ENCODE results near the gene SNHG17. TPM values are rescaled to one million over a fixed set of nuclear protein-coding genes. Genes with fewer than 3 reads are reported as not detected.

The SNHG17 gene
- total and polyA plus RNA-seq, 9 of the 15 experiments (the other 6 are each of a cell fraction or from before 2014, with no cell fraction given), result 29.8 to 106 (median 57.7) TPM

DNA sequence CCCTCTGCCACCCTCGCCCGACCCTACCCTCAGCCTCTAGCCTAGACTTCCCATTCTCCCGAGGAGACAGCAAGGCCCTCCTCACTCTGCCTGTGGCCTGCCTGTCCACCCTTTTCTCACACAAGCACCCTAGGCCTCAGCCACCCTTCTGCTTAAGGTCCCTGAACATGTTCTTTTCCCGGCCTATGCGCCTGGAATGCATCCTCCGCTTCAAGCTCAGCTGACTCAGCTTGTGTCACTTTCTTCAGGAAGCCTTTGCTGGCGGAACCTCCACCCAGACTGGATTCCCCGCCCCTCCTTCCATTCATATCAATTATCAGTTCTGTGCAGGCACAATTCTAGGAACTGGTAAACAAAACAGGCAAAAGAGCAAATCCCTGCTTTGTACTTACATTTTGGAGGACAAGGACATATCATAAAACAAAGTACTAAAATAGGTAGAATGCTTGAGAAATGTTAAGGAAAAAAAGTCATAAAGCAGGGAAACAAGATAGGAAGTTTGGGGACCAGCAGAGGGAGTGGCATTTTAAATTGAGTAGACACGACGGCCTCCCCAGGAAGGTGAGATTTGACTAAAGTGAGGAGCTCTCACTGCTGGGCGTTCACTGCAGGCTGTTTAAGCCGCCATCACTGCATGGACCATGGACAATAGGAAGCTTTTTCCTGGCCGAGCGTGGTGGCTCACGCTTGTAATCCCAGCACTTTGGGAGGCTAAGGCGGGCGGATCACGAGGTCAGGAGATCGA is 17.9 kb upstream of the SNHG17 start (continued):
- TF ChIP-seq HNRNPK (IDR thresholded peaks at IDR 0.05; ENCODE audit: low read depth, low read length, poor library complexity, severe bottlenecking) (no peak), RBM25 (IDR thresholded peaks at IDR 0.05; ENCODE audit: low read depth, low read length, severe bottlenecking) (no peak), ZNF140 (CRISPR knock-in tag; IDR thresholded peaks at IDR 0.05) (no peak), TCF3 (CRISPR knock-in tag; IDR thresholded peaks at IDR 0.05) (peak; percentile 95), ZKSCAN3 (CRISPR knock-in tag; IDR thresholded peaks at IDR 0.05) (no peak), HSF4 (CRISPR knock-in tag; IDR thresholded peaks at IDR 0.05; ENCODE audit: borderline replicate concordance) (no peak), TCF7L2 (IDR thresholded peaks at IDR 0.05; ENCODE audit: low read depth, low read length) (no peak), GTF2E2 (tag; IDR thresholded peaks at IDR 0.05) (no peak), ZNF785 (CRISPR knock-in tag; IDR thresholded peaks at IDR 0.05) (no peak), LCOR (CRISPR knock-in tag; IDR thresholded peaks at IDR 0.05) (0 out of 2 replicates have a peak, but pooled peaks have one; percentile 66), FOXA3 (CRISPR knock-in tag; conservative IDR thresholded peaks at IDR 0.05 in 1 of 2, IDR thresholded peaks at IDR 0.05 in 1 of 2) (0 out of 4 replicates have a peak, but pooled peaks of 1 of the 2 experiments have one; percentile 18), NEUROD1 (IDR thresholded peaks at IDR 0.05; ENCODE audit: borderline replicate concordance, low read depth, low read length, partially characterized antibody) (no peak), ETV1 (tag; conservative IDR thresholded peaks at IDR 0.05; ENCODE audit: low read depth) (no peak), SMARCA5 (IDR thresholded peaks at IDR 0.05) (no peak), ZNF75A (CRISPR knock-in tag; IDR thresholded peaks at IDR 0.05) (no peak), ZNF24 (IDR thresholded peaks at IDR 0.05) (no peak), ZNF124 (CRISPR knock-in tag; IDR thresholded peaks at IDR 0.05) (no peak), RBM22 (IDR thresholded peaks at IDR 0.05; ENCODE audit: low read depth, low read length, poor library complexity, severe bottlenecking) (no peak), MTA2 (IDR thresholded peaks at IDR 0.05; ENCODE audit: low read depth) (peak; percentile 83), RBFOX2 (IDR thresholded peaks at IDR 0.05; ENCODE audit: low read depth, low read length) (no peak)
- TF ChIP-seq, protein P1, sequence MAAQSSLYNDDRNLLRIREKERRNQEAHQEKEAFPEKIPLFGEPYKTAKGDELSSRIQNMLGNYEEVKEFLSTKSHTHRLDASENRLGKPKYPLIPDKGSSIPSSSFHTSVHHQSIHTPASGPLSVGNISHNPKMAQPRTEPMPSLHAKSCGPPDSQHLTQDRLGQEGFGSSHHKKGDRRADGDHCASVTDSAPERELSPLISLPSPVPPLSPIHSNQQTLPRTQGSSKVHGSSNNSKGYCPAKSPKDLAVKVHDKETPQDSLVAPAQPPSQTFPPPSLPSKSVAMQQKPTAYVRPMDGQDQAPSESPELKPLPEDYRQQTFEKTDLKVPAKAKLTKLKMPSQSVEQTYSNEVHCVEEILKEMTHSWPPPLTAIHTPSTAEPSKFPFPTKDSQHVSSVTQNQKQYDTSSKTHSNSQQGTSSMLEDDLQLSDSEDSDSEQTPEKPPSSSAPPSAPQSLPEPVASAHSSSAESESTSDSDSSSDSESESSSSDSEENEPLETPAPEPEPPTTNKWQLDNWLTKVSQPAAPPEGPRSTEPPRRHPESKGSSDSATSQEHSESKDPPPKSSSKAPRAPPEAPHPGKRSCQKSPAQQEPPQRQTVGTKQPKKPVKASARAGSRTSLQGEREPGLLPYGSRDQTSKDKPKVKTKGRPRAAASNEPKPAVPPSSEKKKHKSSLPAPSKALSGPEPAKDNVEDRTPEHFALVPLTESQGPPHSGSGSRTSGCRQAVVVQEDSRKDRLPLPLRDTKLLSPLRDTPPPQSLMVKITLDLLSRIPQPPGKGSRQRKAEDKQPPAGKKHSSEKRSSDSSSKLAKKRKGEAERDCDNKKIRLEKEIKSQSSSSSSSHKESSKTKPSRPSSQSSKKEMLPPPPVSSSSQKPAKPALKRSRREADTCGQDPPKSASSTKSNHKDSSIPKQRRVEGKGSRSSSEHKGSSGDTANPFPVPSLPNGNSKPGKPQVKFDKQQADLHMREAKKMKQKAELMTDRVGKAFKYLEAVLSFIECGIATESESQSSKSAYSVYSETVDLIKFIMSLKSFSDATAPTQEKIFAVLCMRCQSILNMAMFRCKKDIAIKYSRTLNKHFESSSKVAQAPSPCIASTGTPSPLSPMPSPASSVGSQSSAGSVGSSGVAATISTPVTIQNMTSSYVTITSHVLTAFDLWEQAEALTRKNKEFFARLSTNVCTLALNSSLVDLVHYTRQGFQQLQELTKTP (IDR thresholded peaks at IDR 0.05; ENCODE audit: low read depth in 1 of 2, partially characterized antibody in 2 of 2), result peak in 1 of 2 experiments; percentile 39
- TF ChIP-seq, protein P2, sequence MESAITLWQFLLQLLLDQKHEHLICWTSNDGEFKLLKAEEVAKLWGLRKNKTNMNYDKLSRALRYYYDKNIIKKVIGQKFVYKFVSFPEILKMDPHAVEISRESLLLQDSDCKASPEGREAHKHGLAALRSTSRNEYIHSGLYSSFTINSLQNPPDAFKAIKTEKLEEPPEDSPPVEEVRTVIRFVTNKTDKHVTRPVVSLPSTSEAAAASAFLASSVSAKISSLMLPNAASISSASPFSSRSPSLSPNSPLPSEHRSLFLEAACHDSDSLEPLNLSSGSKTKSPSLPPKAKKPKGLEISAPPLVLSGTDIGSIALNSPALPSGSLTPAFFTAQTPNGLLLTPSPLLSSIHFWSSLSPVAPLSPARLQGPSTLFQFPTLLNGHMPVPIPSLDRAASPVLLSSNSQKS (CRISPR knock-in tag; IDR thresholded peaks at IDR 0.05), result no peak
- TF ChIP-seq, protein P3, sequence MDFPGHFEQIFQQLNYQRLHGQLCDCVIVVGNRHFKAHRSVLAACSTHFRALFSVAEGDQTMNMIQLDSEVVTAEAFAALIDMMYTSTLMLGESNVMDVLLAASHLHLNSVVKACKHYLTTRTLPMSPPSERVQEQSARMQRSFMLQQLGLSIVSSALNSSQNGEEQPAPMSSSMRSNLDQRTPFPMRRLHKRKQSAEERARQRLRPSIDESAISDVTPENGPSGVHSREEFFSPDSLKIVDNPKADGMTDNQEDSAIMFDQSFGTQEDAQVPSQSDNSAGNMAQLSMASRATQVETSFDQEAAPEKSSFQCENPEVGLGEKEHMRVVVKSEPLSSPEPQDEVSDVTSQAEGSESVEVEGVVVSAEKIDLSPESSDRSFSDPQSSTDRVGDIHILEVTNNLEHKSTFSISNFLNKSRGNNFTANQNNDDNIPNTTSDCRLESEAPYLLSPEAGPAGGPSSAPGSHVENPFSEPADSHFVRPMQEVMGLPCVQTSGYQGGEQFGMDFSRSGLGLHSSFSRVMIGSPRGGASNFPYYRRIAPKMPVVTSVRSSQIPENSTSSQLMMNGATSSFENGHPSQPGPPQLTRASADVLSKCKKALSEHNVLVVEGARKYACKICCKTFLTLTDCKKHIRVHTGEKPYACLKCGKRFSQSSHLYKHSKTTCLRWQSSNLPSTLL (IDR thresholded peaks at IDR 0.05), result no peak

All from K562 (cell line).